ENCODE results near the gene OR13C8. TPM values are rescaled to one million over a fixed set of nuclear protein-coding genes. Genes with fewer than 3 reads are reported as not detected.

OR13C8 gene
- total and polyA plus RNA-seq, 2 of the 8 experiments (the other 6 are each of a cell fraction or from before 2014, with no cell fraction given): not detected

DNA sequence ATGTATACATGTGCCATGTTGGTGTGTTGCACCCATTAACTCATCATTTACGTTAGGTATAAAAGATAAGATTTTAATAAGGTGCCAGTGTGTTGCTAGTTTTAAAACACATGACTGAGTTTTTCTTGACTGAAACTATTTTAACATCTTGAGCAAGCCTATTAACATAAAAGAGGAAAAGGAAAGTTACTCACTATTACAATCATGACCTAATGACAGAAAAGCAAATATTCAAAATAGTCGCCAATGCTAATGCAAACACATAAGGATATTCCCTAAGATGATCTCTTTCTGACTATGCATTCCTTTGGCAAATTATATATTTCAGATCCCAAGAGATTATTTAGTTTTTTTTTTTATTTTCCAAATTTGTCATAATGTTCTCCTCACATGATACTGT is 42.2 kb downstream of the OR13C8 start (continued):
- TF ChIP-seq, protein P1, sequence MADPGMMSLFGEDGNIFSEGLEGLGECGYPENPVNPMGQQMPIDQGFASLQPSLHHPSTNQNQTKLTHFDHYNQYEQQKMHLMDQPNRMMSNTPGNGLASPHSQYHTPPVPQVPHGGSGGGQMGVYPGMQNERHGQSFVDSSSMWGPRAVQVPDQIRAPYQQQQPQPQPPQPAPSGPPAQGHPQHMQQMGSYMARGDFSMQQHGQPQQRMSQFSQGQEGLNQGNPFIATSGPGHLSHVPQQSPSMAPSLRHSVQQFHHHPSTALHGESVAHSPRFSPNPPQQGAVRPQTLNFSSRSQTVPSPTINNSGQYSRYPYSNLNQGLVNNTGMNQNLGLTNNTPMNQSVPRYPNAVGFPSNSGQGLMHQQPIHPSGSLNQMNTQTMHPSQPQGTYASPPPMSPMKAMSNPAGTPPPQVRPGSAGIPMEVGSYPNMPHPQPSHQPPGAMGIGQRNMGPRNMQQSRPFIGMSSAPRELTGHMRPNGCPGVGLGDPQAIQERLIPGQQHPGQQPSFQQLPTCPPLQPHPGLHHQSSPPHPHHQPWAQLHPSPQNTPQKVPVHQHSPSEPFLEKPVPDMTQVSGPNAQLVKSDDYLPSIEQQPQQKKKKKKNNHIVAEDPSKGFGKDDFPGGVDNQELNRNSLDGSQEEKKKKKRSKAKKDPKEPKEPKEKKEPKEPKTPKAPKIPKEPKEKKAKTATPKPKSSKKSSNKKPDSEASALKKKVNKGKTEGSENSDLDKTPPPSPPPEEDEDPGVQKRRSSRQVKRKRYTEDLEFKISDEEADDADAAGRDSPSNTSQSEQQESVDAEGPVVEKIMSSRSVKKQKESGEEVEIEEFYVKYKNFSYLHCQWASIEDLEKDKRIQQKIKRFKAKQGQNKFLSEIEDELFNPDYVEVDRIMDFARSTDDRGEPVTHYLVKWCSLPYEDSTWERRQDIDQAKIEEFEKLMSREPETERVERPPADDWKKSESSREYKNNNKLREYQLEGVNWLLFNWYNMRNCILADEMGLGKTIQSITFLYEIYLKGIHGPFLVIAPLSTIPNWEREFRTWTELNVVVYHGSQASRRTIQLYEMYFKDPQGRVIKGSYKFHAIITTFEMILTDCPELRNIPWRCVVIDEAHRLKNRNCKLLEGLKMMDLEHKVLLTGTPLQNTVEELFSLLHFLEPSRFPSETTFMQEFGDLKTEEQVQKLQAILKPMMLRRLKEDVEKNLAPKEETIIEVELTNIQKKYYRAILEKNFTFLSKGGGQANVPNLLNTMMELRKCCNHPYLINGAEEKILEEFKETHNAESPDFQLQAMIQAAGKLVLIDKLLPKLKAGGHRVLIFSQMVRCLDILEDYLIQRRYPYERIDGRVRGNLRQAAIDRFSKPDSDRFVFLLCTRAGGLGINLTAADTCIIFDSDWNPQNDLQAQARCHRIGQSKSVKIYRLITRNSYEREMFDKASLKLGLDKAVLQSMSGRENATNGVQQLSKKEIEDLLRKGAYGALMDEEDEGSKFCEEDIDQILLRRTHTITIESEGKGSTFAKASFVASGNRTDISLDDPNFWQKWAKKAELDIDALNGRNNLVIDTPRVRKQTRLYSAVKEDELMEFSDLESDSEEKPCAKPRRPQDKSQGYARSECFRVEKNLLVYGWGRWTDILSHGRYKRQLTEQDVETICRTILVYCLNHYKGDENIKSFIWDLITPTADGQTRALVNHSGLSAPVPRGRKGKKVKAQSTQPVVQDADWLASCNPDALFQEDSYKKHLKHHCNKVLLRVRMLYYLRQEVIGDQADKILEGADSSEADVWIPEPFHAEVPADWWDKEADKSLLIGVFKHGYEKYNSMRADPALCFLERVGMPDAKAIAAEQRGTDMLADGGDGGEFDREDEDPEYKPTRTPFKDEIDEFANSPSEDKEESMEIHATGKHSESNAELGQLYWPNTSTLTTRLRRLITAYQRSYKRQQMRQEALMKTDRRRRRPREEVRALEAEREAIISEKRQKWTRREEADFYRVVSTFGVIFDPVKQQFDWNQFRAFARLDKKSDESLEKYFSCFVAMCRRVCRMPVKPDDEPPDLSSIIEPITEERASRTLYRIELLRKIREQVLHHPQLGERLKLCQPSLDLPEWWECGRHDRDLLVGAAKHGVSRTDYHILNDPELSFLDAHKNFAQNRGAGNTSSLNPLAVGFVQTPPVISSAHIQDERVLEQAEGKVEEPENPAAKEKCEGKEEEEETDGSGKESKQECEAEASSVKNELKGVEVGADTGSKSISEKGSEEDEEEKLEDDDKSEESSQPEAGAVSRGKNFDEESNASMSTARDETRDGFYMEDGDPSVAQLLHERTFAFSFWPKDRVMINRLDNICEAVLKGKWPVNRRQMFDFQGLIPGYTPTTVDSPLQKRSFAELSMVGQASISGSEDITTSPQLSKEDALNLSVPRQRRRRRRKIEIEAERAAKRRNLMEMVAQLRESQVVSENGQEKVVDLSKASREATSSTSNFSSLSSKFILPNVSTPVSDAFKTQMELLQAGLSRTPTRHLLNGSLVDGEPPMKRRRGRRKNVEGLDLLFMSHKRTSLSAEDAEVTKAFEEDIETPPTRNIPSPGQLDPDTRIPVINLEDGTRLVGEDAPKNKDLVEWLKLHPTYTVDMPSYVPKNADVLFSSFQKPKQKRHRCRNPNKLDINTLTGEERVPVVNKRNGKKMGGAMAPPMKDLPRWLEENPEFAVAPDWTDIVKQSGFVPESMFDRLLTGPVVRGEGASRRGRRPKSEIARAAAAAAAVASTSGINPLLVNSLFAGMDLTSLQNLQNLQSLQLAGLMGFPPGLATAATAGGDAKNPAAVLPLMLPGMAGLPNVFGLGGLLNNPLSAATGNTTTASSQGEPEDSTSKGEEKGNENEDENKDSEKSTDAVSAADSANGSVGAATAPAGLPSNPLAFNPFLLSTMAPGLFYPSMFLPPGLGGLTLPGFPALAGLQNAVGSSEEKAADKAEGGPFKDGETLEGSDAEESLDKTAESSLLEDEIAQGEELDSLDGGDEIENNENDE (IDR thresholded peaks at IDR 0.05; ENCODE audit: insufficient replicate concordance, low read length): no peak
- TF ChIP-seq CTBP2 (IDR thresholded peaks at IDR 0.05; ENCODE audit: borderline replicate concordance, insufficient read depth, insufficient read length, low read length) (no peak), YY1 (IDR thresholded peaks at IDR 0.05; ENCODE audit: low read depth, low read length) (no peak), GTF2F1 (IDR thresholded peaks at IDR 0.05; ENCODE audit: borderline replicate concordance, low read depth, low read length) (no peak), EZH2 (IDR thresholded peaks at IDR 0.05; ENCODE audit: low read depth, low read length, severe bottlenecking) (no peak), RBBP5 (IDR thresholded peaks at IDR 0.05; ENCODE audit: borderline replicate concordance, low read depth, low read length) (no peak)
